Measurements from ENCODE around the gene NR2C2AP. TPM values are rescaled to one million over a fixed set of nuclear protein-coding genes. Genes with fewer than 3 reads are reported as not detected.

The NR2C2AP gene
- total RNA-seq, 1 experiment from 2014 or later, result 20.6 TPM

GRCh38 chr19:19218911-19219310, 15.7 kb upstream of the NR2C2AP start:
- no peak for DNase-seq (ENCODE audit: unreplicated experiment)
- BruUV-seq (replicated peaks), result no TSS peak
- peaks cover 11% of the 10 kb centered on the region for H3K27me3 Mint-ChIP-seq (ENCODE audit: insufficient read depth, unreplicated experiment)

GRCh38 chr19:19217099-19217498, 13.9 kb upstream of the NR2C2AP start:
- intact Hi-C loops (cut with micrococcal nuclease), result no loop called here
- no peak overlapping the region for H3K4me3 Mint-ChIP-seq (ENCODE audit: unreplicated experiment)
- BruUV-seq (replicated peaks), result no TSS peak
- no peaks in the 10 kb centered on the region for H3K4me1 Mint-ChIP-seq (ENCODE audit: insufficient read depth, unreplicated experiment)
- ChIA-PET CTCF (no interaction called here), POLR2A (no interaction called here)
- TF ChIP-seq CTCF (IDR thresholded peaks at IDR 0.05; ENCODE audit: unreplicated experiment), result no peak
- DNase-seq (ENCODE audit: unreplicated experiment), result peak; percentile 42
- H3K27me3 Mint-ChIP-seq (ENCODE audit: insufficient read depth, unreplicated experiment), result peaks cover 21% of the 10 kb centered on the region
- no peaks in the 10 kb centered on the region for H3K36me3 Mint-ChIP-seq (ENCODE audit: insufficient read depth, unreplicated experiment)
- no peaks in the 10 kb centered on the region for H3K9me3 Mint-ChIP-seq (ENCODE audit: unreplicated experiment)
- no peak overlapping the region for H3K27ac Mint-ChIP-seq (ENCODE audit: low read depth, unreplicated experiment)

More at GRCh38 chr19:19218911-19219310, 15.7 kb upstream of the NR2C2AP start:
- intact Hi-C loops (cut with micrococcal nuclease), result no loop called here
- H3K4me3 Mint-ChIP-seq (ENCODE audit: unreplicated experiment), result no peak overlapping the region
- TF ChIP-seq CTCF (IDR thresholded peaks at IDR 0.05; ENCODE audit: unreplicated experiment), result no peak
- no peaks in the 10 kb centered on the region for H3K4me1 Mint-ChIP-seq (ENCODE audit: insufficient read depth, unreplicated experiment)
- ChIA-PET CTCF (interaction anchor here (0.6 kb wide), 1 partner anchor 124 kb away, joined by 3 read pairs; no protein-coding TSS in a partner anchor), POLR2A (interaction anchor here (1.7 kb wide), 1 partner anchor 16 kb away, joined by 4 read pairs; the partner anchor contains the start of gene NR2C2AP)
- H3K36me3 Mint-ChIP-seq (ENCODE audit: insufficient read depth, unreplicated experiment), result no peaks in the 10 kb centered on the region
- H3K9me3 Mint-ChIP-seq (ENCODE audit: unreplicated experiment), result no peaks in the 10 kb centered on the region
- H3K27ac Mint-ChIP-seq (ENCODE audit: low read depth, unreplicated experiment), result no peak overlapping the region

- no TSS peak for BruUV-seq (replicated peaks)
- Mint-ChIP-seq H3K4me3 (ENCODE audit: unreplicated experiment) (no peak overlapping the region), H3K4me1 (ENCODE audit: insufficient read depth, unreplicated experiment) (no peaks in the 10 kb centered on the region), H3K36me3 (ENCODE audit: insufficient read depth, unreplicated experiment) (no peaks in the 10 kb centered on the region), H3K27me3 (ENCODE audit: insufficient read depth, unreplicated experiment) (peaks cover 21% of the 10 kb centered on the region), H3K9me3 (ENCODE audit: unreplicated experiment) (no peaks in the 10 kb centered on the region), H3K27ac (ENCODE audit: low read depth, unreplicated experiment) (no peak overlapping the region)
- CTCF ChIA-PET, result no interaction called here
- DNase-seq (ENCODE audit: unreplicated experiment), result no peak
- intact Hi-C loops (cut with micrococcal nuclease), result no loop called here
- no peak for TF ChIP-seq CTCF (IDR thresholded peaks at IDR 0.05; ENCODE audit: unreplicated experiment)
- POLR2A ChIA-PET, result no interaction called here
Observed at GRCh38 chr19:19215792-19216191, 12.6 kb upstream of the NR2C2AP start.

GRCh38 chr19:19214892-19215291, 11.7 kb upstream of the NR2C2AP start:
- no peak for TF ChIP-seq CTCF (IDR thresholded peaks at IDR 0.05; ENCODE audit: unreplicated experiment)
- CTCF ChIA-PET, result interaction anchor here (1.3 kb wide), 1 partner anchor 69 kb away, joined by 3 read pairs; no protein-coding TSS in a partner anchor
- Mint-ChIP-seq H3K27ac (ENCODE audit: low read depth, unreplicated experiment) (no peak overlapping the region), H3K4me1 (ENCODE audit: insufficient read depth, unreplicated experiment) (no peaks in the 10 kb centered on the region), H3K36me3 (ENCODE audit: insufficient read depth, unreplicated experiment) (no peaks in the 10 kb centered on the region), H3K27me3 (ENCODE audit: insufficient read depth, unreplicated experiment) (peaks cover 27% of the 10 kb centered on the region), H3K4me3 (ENCODE audit: unreplicated experiment) (no peak overlapping the region), H3K9me3 (ENCODE audit: unreplicated experiment) (no peaks in the 10 kb centered on the region)
- POLR2A ChIA-PET, result no interaction called here
- peak; percentile 39 for DNase-seq (ENCODE audit: unreplicated experiment)
- intact Hi-C loops (cut with micrococcal nuclease), result no loop called here
- no TSS peak for BruUV-seq (replicated peaks)

All from MCF 10A (cell line).